Keratinocyte (primary cell): ENCODE data around the gene RPH3AL. TPM values are rescaled to one million over a fixed set of nuclear protein-coding genes. Genes with fewer than 3 reads are reported as not detected.

Experiments used
- DNase-seq: peaks from one replicate; pipeline ENCODE4 v3.0.0-alpha.2; 2011; ENCODE audit warnings: low read depth, missing footprints, low spot score
- FAIRE-seq: peaks from 2 replicates; lab custom pipeline; 2011; peaks lifted over from hg19 to GRCh38; lab: Jason Lieb, UNC
- H2AFZ ChIP-seq: 2 replicates; pipeline ENCODE4 v1.6.0; 2012; ENCODE audit warnings: low read length, control low read depth, inconsistent platforms; ENCODE audit not compliant: control insufficient read depth
- H3K27ac ChIP-seq: 2 replicates; pipeline ENCODE4 v1.5.1; 2011; ENCODE audit warnings: low read length; ENCODE audit not compliant: control insufficient read depth, insufficient read depth
- H3K27me3 ChIP-seq: 3 replicates; pipeline ENCODE4 v1.6.0; 2011; ENCODE audit warnings: low read length; ENCODE audit not compliant: control insufficient read depth, insufficient read depth; ENCODE audit errors: extremely low read depth
- H3K36me3 ChIP-seq, 2 experiments: 2 replicates in 1 of 2; 3 replicates in 1 of 2; pipeline ENCODE4 v1.5.1; 2011; ENCODE audit warnings: low read length in 2 of 2, mild to moderate bottlenecking in 1 of 2; ENCODE audit not compliant: control insufficient read depth in 2 of 2, insufficient read depth in 2 of 2; ENCODE audit errors: extremely low read depth in 1 of 2
- H3K4me1 ChIP-seq: 3 replicates; pipeline ENCODE4 v1.5.1; 2011; ENCODE audit warnings: low read length; ENCODE audit not compliant: control insufficient read depth, insufficient read depth; ENCODE audit errors: extremely low read depth
- H3K4me2 ChIP-seq: 3 replicates; pipeline ENCODE4 v1.6.0; 2011; ENCODE audit warnings: low read depth, low read length; ENCODE audit not compliant: control insufficient read depth, insufficient read depth; ENCODE audit errors: extremely low read depth
- H3K4me3 ChIP-seq, 3 experiments: fragments of 200-600 bp in 1 of 3; sonication (generic) in 1 of 3; 2 replicates in 2 of 3; 3 replicates in 1 of 3; pipeline ENCODE4 v1.5.1; 2011 to 2016; ENCODE audit warnings: low read length in 3 of 3, mild to moderate bottlenecking in 3 of 3, control low read depth in 2 of 3, inconsistent platforms in 1 of 3, low read depth in 1 of 3, mixed read lengths in 1 of 3, mixed run types in 1 of 3, moderate library complexity in 1 of 3; ENCODE audit not compliant: control insufficient read depth in 2 of 3, insufficient read depth in 2 of 3; ENCODE audit errors: extremely low read depth in 1 of 3
- H3K79me2 ChIP-seq: 2 replicates; pipeline ENCODE4 v1.6.0; 2012; ENCODE audit warnings: low read length; ENCODE audit not compliant: control insufficient read depth, insufficient read depth
- H3K9ac ChIP-seq: 3 replicates; pipeline ENCODE4 v1.6.0; 2011; ENCODE audit warnings: low read length; ENCODE audit not compliant: control insufficient read depth, insufficient read depth; ENCODE audit errors: extremely low read depth
- H3K9me1 ChIP-seq: 3 replicates; pipeline ENCODE4 v1.6.0; 2011; ENCODE audit warnings: low read length; ENCODE audit not compliant: control insufficient read depth, insufficient read depth; ENCODE audit errors: extremely low read depth
- H3K9me3 ChIP-seq: 2 replicates; pipeline ENCODE4 v1.5.1; 2012; ENCODE audit warnings: low read depth, low read length; ENCODE audit not compliant: control insufficient read depth
- H4K20me1 ChIP-seq: 3 replicates; pipeline ENCODE4 v1.6.0; 2011; ENCODE audit warnings: low read length; ENCODE audit not compliant: control insufficient read depth, insufficient read depth; ENCODE audit errors: extremely low read depth
- CTCF ChIP-seq, 3 experiments: IDR thresholded peaks in 1 of 3; conservative IDR thresholded peaks in 1 of 3; optimal IDR thresholded peaks in 1 of 3; 2 replicates in 2 of 3; 3 replicates in 1 of 3; pipeline versions ENCODE3 to v1.5.1; 2011; ENCODE audit warnings: low read length in 3 of 3, mild to moderate bottlenecking in 3 of 3, moderate library complexity in 2 of 3, control low read depth in 1 of 3, inconsistent platforms in 1 of 3; ENCODE audit not compliant: insufficient read depth in 2 of 3; ENCODE audit errors: extremely low read depth in 1 of 3
- EZH2 ChIP-seq: IDR thresholded peaks from one replicate; pipeline ENCODE4 v1.6.1; 2012; ENCODE audit warnings: inconsistent platforms, mild to moderate bottlenecking, low read length, moderate library complexity
- dilution Hi-C: fragments of 300-500 bp; cut with MboI; formaldehyde crosslinking; loops from one replicate; pipeline ENCODE4 v1.7.0; 2020; ENCODE audit warnings: low sequenced_read_pairs; ENCODE audit not compliant: extremely low pct_ligation_motif_present
- polyA plus RNA-seq, 5 experiments: library from polyadenylated mRNA; depleted of rRNA in 3 of 5; stranded (reverse) in 3 of 5; stranded (forward) in 1 of 5; unstranded in 1 of 5; fragments of >200 nt; gene quantifications; 1 replicate in 1 of 5; 2 replicates in 3 of 5; 3 replicates in 1 of 5; pipeline versions ENCODE4 v1.2.1 to v1.2.3, GENCODE V29; 2011 to 2012; ENCODE audit warnings: missing spikeins in 2 of 5, low read depth in 1 of 5, low replicate concordance in 1 of 5

The RPH3AL gene
- polyA plus RNA-seq, 1 donor (not counting 4 experiments of a cell fraction or from before 2014, with no cell fraction given) = 0.31 TPM

GRCh38 chr17:173166-173911, 179.3 kb downstream of the RPH3AL start:
- TF ChIP-seq CTCF (optimal IDR thresholded peaks at IDR 0.05 in 1 of 3, IDR thresholded peaks at IDR 0.05 in 1 of 3, conservative IDR thresholded peaks at IDR 0.05 in 1 of 3; ENCODE audit: extremely low read depth in 1 of 3, insufficient read depth in 2 of 3, low read length in 3 of 3) = no peak
- no peak for TF ChIP-seq EZH2
- no peak for FAIRE-seq

GRCh38 chr17:172401-172800, 180.2 kb downstream of the RPH3AL start:
- Histone ChIP-seq H4K20me1 (no peaks in the 10 kb centered on the region), H3K27ac (no peak overlapping the region), H3K4me1 (no peaks in the 10 kb centered on the region), H2AFZ (no peak overlapping the region), H3K27me3 (peaks cover 2% of the 10 kb centered on the region), H3K79me2 (no peaks in the 10 kb centered on the region), H3K36me3 (no peaks in the 10 kb centered on the region), H3K9me3 (no peaks in the 10 kb centered on the region), H3K4me3 (no peak overlapping the region), H3K9ac (no peak overlapping the region), H3K9me1 (no peaks in the 10 kb centered on the region), H3K4me2 (no peak overlapping the region)
- no peak for TF ChIP-seq CTCF (optimal IDR thresholded peaks at IDR 0.05 in 1 of 3, IDR thresholded peaks at IDR 0.05 in 1 of 3, conservative IDR thresholded peaks at IDR 0.05 in 1 of 3; ENCODE audit: extremely low read depth in 1 of 3, insufficient read depth in 2 of 3, low read length in 3 of 3)
- FAIRE-seq (no peak), DNase-seq (no peak)
- dilution Hi-C loops = no loop called here

More at GRCh38 chr17:173166-173911, 179.3 kb downstream of the RPH3AL start:
- DNase-seq = no peak
- Histone ChIP-seq H3K4me3 (no peak overlapping the region), H3K36me3 (no peaks in the 10 kb centered on the region), H3K79me2 (no peaks in the 10 kb centered on the region), H3K9ac (no peak overlapping the region), H4K20me1 (no peaks in the 10 kb centered on the region), H3K4me2 (no peak overlapping the region), H3K9me3 (no peaks in the 10 kb centered on the region), H3K27me3 (peaks cover 8% of the 10 kb centered on the region), H3K4me1 (no peaks in the 10 kb centered on the region), H3K9me1 (no peaks in the 10 kb centered on the region), H3K27ac (no peak overlapping the region), H2AFZ (no peak overlapping the region)
- dilution Hi-C loops = no loop called here
